H9 (cell line): ENCODE data around the gene ZNF584. TPM values are rescaled to one million over a fixed set of nuclear protein-coding genes. Genes with fewer than 3 reads are reported as not detected.

Experiments
- DNase-seq: peaks from one replicate; pipeline ENCODE4 v3.0.0-alpha.2; 2017
- H2AFZ ChIP-seq: one replicate; pipeline ENCODE4 v1.6.1; 2013; ENCODE audit warnings: mild to moderate bottlenecking, low read length, control low read depth, moderate library complexity
- H2AK5ac ChIP-seq: 2 replicates; pipeline ENCODE4 v1.6.1; 2013; ENCODE audit warnings: low read length, control low read depth, mixed read lengths; ENCODE audit not compliant: insufficient read length
- H2BK120ac ChIP-seq: one replicate; pipeline ENCODE4 v1.6.1; 2013; ENCODE audit warnings: low read depth, mild to moderate bottlenecking, low read length, control low read depth, inconsistent platforms; ENCODE audit not compliant: poor library complexity, severe bottlenecking
- H2BK12ac ChIP-seq: 2 replicates; pipeline ENCODE4 v1.6.1; 2013; ENCODE audit warnings: low read length, control low read depth, mixed read lengths, low read depth; ENCODE audit not compliant: insufficient read length
- H2BK15ac ChIP-seq: 2 replicates; pipeline ENCODE4 v1.6.1; 2013; ENCODE audit warnings: low read depth, low read length, control low read depth
- H2BK20ac ChIP-seq: one replicate; pipeline ENCODE4 v1.6.1; 2013; ENCODE audit warnings: low read depth, mild to moderate bottlenecking, low read length, control low read depth, inconsistent platforms; ENCODE audit not compliant: poor library complexity, severe bottlenecking
- H2BK5ac ChIP-seq: 2 replicates; pipeline ENCODE4 v1.6.1; 2013; ENCODE audit warnings: low read length, control low read depth, mixed read lengths; ENCODE audit not compliant: insufficient read length
- H3K14ac ChIP-seq: 2 replicates; pipeline ENCODE4 v1.6.1; 2013; ENCODE audit warnings: low read length, control low read depth; ENCODE audit not compliant: insufficient read depth
- H3K18ac ChIP-seq: 2 replicates; pipeline ENCODE4 v1.6.1; 2013; ENCODE audit warnings: low read depth, mild to moderate bottlenecking, mixed read lengths, low read length, control low read depth; ENCODE audit not compliant: insufficient read length
- H3K23ac ChIP-seq: 2 replicates; pipeline ENCODE4 v1.6.1; 2013; ENCODE audit warnings: low read length, control low read depth, mixed read lengths, low read depth; ENCODE audit not compliant: insufficient read length
- H3K23me2 ChIP-seq: 2 replicates; pipeline ENCODE4 v1.6.1; 2013; ENCODE audit warnings: low read depth, mild to moderate bottlenecking, mixed read lengths, low read length, control low read depth; ENCODE audit not compliant: insufficient read length, poor library complexity, severe bottlenecking
- H3K27ac ChIP-seq: 2 replicates; pipeline ENCODE4 v1.5.1; 2013; ENCODE audit warnings: low read length, control low read depth, mixed read lengths, low read depth; ENCODE audit not compliant: insufficient read length
- H3K27me3 ChIP-seq: 2 replicates; pipeline ENCODE4 v1.6.1; 2013; ENCODE audit warnings: low read length, control low read depth, inconsistent platforms; ENCODE audit not compliant: insufficient read depth
- H3K4ac ChIP-seq: 2 replicates; pipeline ENCODE4 v1.6.1; 2013; ENCODE audit warnings: low read depth, mild to moderate bottlenecking, control low read depth, inconsistent platforms, low read length, moderate library complexity
- H3K4me1 ChIP-seq: 2 replicates; pipeline ENCODE4 v1.6.1; 2013; ENCODE audit warnings: low read length, control low read depth, inconsistent platforms; ENCODE audit not compliant: insufficient read depth
- H3K4me2 ChIP-seq: 2 replicates; pipeline ENCODE4 v1.6.1; 2013; ENCODE audit warnings: low read length, control low read depth, mixed read lengths; ENCODE audit not compliant: insufficient read length, insufficient read depth
- H3K56ac ChIP-seq: 2 replicates; pipeline ENCODE4 v1.6.1; 2013; ENCODE audit warnings: low read depth, mild to moderate bottlenecking, mixed read lengths, low read length, control low read depth; ENCODE audit not compliant: insufficient read length
- H3K79me1 ChIP-seq: 2 replicates; pipeline ENCODE4 v1.6.1; 2013; ENCODE audit warnings: low read depth, mild to moderate bottlenecking, moderate library complexity, low read length, control low read depth, inconsistent platforms; ENCODE audit not compliant: insufficient read depth, poor library complexity, severe bottlenecking
- H3K79me2 ChIP-seq: 2 replicates; pipeline ENCODE4 v1.6.1; 2013; ENCODE audit warnings: low read length, control low read depth, inconsistent platforms; ENCODE audit not compliant: insufficient read depth
- H3K9ac ChIP-seq: 2 replicates; pipeline ENCODE4 v1.6.1; 2013; ENCODE audit warnings: low read length, control low read depth, mixed read lengths; ENCODE audit not compliant: insufficient read length; ENCODE audit errors: extremely low read depth
- H3K9me3 ChIP-seq: one replicate; pipeline ENCODE4 v1.6.1; 2013; ENCODE audit warnings: low read depth, low read length, inconsistent platforms; ENCODE audit not compliant: control insufficient read depth
- H3T11ph ChIP-seq: one replicate; pipeline ENCODE4 v1.6.1; 2013; ENCODE audit warnings: mild to moderate bottlenecking, low read length, control low read depth, inconsistent platforms
- H4K20me1 ChIP-seq: one replicate; pipeline ENCODE4 v1.6.1; 2013; ENCODE audit not compliant: control insufficient read depth, insufficient read length, insufficient read depth
- H4K5ac ChIP-seq: 2 replicates; pipeline ENCODE4 v1.6.1; 2013; ENCODE audit warnings: low read depth, mild to moderate bottlenecking, mixed read lengths, low read length, control low read depth; ENCODE audit not compliant: insufficient read length
- H4K8ac ChIP-seq: replicated peaks from 2 replicates; pipeline ENCODE4 v1.6.1; 2013; ENCODE audit warnings: low read length, control low read depth, mixed read lengths, low read depth; ENCODE audit not compliant: insufficient read length
- H4K91ac ChIP-seq: 2 replicates; pipeline ENCODE4 v1.6.1; 2013; ENCODE audit warnings: low read depth, mild to moderate bottlenecking, moderate library complexity, mixed read lengths, low read length, control low read depth; ENCODE audit not compliant: insufficient read length
- H3K27ac Mint-ChIP-seq, 3 experiments: 2 replicates in 2 of 3; 3 replicates in 1 of 3; pipeline ENCODE4 v1.8.0; 2020 to 2021; ENCODE audit warnings: mixed read lengths in 3 of 3, mild to moderate bottlenecking in 1 of 3, moderate library complexity in 1 of 3
- H3K27me3 Mint-ChIP-seq: 2 replicates; pipeline ENCODE4 v1.8.0; 2021; ENCODE audit warnings: low read depth, mild to moderate bottlenecking, moderate library complexity, mixed read lengths
- H3K36me3 Mint-ChIP-seq, 3 experiments: 2 replicates in 2 of 3; 3 replicates in 1 of 3; pipeline ENCODE4 v1.8.0; 2020 to 2021; ENCODE audit warnings: low read depth in 3 of 3, mixed read lengths in 3 of 3; ENCODE audit not compliant: insufficient read depth in 1 of 3
- H3K4me1 Mint-ChIP-seq, 2 experiments: 2 replicates each; pipeline ENCODE4 v1.8.0; 2020; ENCODE audit warnings: mixed read lengths in 2 of 2
- H3K4me3 Mint-ChIP-seq, 2 experiments: 2 replicates in 1 of 2; 3 replicates in 1 of 2; pipeline ENCODE4 v1.8.0; 2020 to 2021; ENCODE audit warnings: mild to moderate bottlenecking in 2 of 2, mixed read lengths in 2 of 2, moderate library complexity in 1 of 2
- H3K9me3 Mint-ChIP-seq, 2 experiments: 2 replicates in 1 of 2; 3 replicates in 1 of 2; pipeline ENCODE4 v1.8.0; 2020; ENCODE audit warnings: mild to moderate bottlenecking in 2 of 2, mixed read lengths in 2 of 2, moderate library complexity in 1 of 2
- CTCF ChIP-seq: fragments of 200-600 bp; sonication (generic); conservative IDR thresholded peaks from 3 replicates; pipeline ENCODE4 v1.8.0; 2021; ENCODE audit warnings: antibody characterized with exemption, mild to moderate bottlenecking
- WGBS: extraction: QIAGEN DNeasy Blood & Tissue Kit; methylation state at CpG from one replicate; pipeline ENCODE4 v1.1.7; 2013; ENCODE audit warnings: missing lambda C conversion rate, low lambda C conversion rate, mixed read lengths; ENCODE audit not compliant: insufficient read length; ENCODE audit errors: extremely low coverage; 5-methylcytosine and 5-hydroxymethylcytosine counted together
- total RNA-seq: library from RNA; stranded (reverse); gene quantifications from 2 replicates; pipeline ENCODE4 v1.2.1, GENCODE V29; 2021

The ZNF584 gene
- total RNA-seq, 1 experiment from 2014 or later: 7.4 TPM

- no peak overlapping the region for H2BK120ac ChIP-seq
- Mint-ChIP-seq H3K4me3 (peak overlapping the region; percentile 95 to 99), H3K27me3 (no peaks in the 10 kb centered on the region), H3K9me3 (no peaks in the 10 kb centered on the region), H3K27ac (peak overlapping the region; percentile 68 to 95 (median 93); a peak in 5 of 7 replicates), H3K4me1 (peaks cover 22 to 30% of the 10 kb centered on the region in 2 experiments), H3K36me3 (peaks cover 39 to 47% (median 40%) of the 10 kb centered on the region in 3 experiments)
- no peaks in the 10 kb centered on the region for H3K27me3 ChIP-seq
- peak overlapping the region; percentile 85 for H3K9ac ChIP-seq
- H3K4me1 ChIP-seq: peaks cover 4% of the 10 kb centered on the region; the same call in 1 of the 2 replicates
- H3K79me1 ChIP-seq: no peaks in the 10 kb centered on the region
- no peak for DNase-seq
- no peaks in the 10 kb centered on the region for H3K9me3 ChIP-seq
- peak overlapping the region; percentile 94 for H3K4me2 ChIP-seq
- no peak overlapping the region for H3K14ac ChIP-seq
- no peak overlapping the region for H2BK20ac ChIP-seq
- no peak overlapping the region for H4K91ac ChIP-seq
- TF ChIP-seq CTCF: peak; percentile 23; the same call in 1 of the 3 replicates
- no peak overlapping the region for H3T11ph ChIP-seq
- no peak overlapping the region for H4K8ac ChIP-seq
- no peak overlapping the region for H2AFZ ChIP-seq
- no peak overlapping the region for H2AK5ac ChIP-seq
- H3K23ac ChIP-seq: no peak overlapping the region
- no peaks in the 10 kb centered on the region for H4K20me1 ChIP-seq
- peaks cover 10% of the 10 kb centered on the region; the same call in 1 of the 2 replicates for H3K79me2 ChIP-seq
- H2BK5ac ChIP-seq: no peak overlapping the region
- no peak overlapping the region for H4K5ac ChIP-seq
- no peak overlapping the region for H2BK15ac ChIP-seq
- H3K56ac ChIP-seq: no peak overlapping the region
- H3K23me2 ChIP-seq: peaks cover 7% of the 10 kb centered on the region
- H3K18ac ChIP-seq: no peak overlapping the region
- H2BK12ac ChIP-seq: no peak overlapping the region
- no CpG with 5 or more reads among the region's 39 CpGs for WGBS
- H3K4ac ChIP-seq: no peak overlapping the region
- no peak overlapping the region for H3K27ac ChIP-seq
Observed at GRCh38 chr19:58387338-58388174, 20.9 kb upstream of the ZNF584 start.
